WTC11 (cell line): ENCODE results near the gene TMEM254. TPM values are rescaled to one million over a fixed set of nuclear protein-coding genes. Genes with fewer than 3 reads are reported as not detected.

Experiments
- ATAC-seq: fragments of 200-7000 bp; cut with Tn5 transposase; 2 replicates; pipeline ENCODE4 v1.10.0; 2021; ENCODE audit warnings: mild to moderate bottlenecking, moderate library complexity
- CTCF ChIA-PET: fragments of 300-600 bp; sonication (Branson Sonifier 250); formaldehyde crosslinking; loops from one replicate; lab custom pipeline; 2021; ENCODE audit warnings: antibody characterized with exemption; lab: Charles Lee
- POLR2A ChIA-PET: fragments of 350-600 bp; sonication (Branson Sonifier 250); formaldehyde crosslinking; loops from one replicate; lab custom pipeline; 2021; ENCODE audit warnings: antibody characterized with exemption; lab: Charles Lee
- DNase-seq: peaks from one replicate; pipeline ENCODE4 v3.0.0; 2021; ENCODE audit warnings: low spot score
- H3K27ac Mint-ChIP-seq: 2 replicates; pipeline ENCODE4 v1.8.0; 2021; ENCODE audit warnings: mixed read lengths
- H3K27me3 Mint-ChIP-seq: 2 replicates; pipeline ENCODE4 v1.8.0; 2021; ENCODE audit warnings: low read depth, mild to moderate bottlenecking, moderate library complexity, mixed read lengths
- H3K36me3 Mint-ChIP-seq: 2 replicates; pipeline ENCODE4 v1.8.0; 2021; ENCODE audit warnings: mixed read lengths
- H3K4me1 Mint-ChIP-seq: 2 replicates; pipeline ENCODE4 v1.8.0; 2022; ENCODE audit warnings: mixed read lengths
- H3K4me3 Mint-ChIP-seq: 2 replicates; pipeline ENCODE4 v1.8.0; 2021; ENCODE audit warnings: mild to moderate bottlenecking, moderate library complexity, mixed read lengths
- H3K9me3 Mint-ChIP-seq: 2 replicates; pipeline ENCODE4 v1.8.0; 2021; ENCODE audit warnings: mixed read lengths
- CBFB ChIP-seq: sonication (generic); formaldehyde crosslinking; IDR thresholded peaks from 2 replicates; pipeline ENCODE4 v1.8.1; 2022; ENCODE audit warnings: mild to moderate bottlenecking, low read depth, missing genetic modification reagents
- GRHL2 ChIP-seq: fragments of 250-450 bp; sonication (Bioruptor Pico); IDR thresholded peaks from 2 replicates; pipeline ENCODE4 v1.8.0; 2022; ENCODE audit warnings: mild to moderate bottlenecking, moderate library complexity; ENCODE audit not compliant: insufficient replicate concordance, severe bottlenecking
- IRF2 ChIP-seq: sonication (generic); formaldehyde crosslinking; IDR thresholded peaks from 2 replicates; pipeline ENCODE4 v1.8.0; 2022; ENCODE audit warnings: low read depth, missing genetic modification reagents, borderline replicate concordance
- JUN ChIP-seq: sonication (generic); formaldehyde crosslinking; IDR thresholded peaks from 2 replicates; pipeline ENCODE4 v1.8.0; 2023; ENCODE audit warnings: mild to moderate bottlenecking, missing genetic modification reagents
- KAT7 ChIP-seq: sonication (generic); formaldehyde crosslinking; IDR thresholded peaks from 2 replicates; pipeline ENCODE4 v1.8.1; 2023; ENCODE audit warnings: missing genetic modification reagents, mild to moderate bottlenecking, borderline replicate concordance
- NFYB ChIP-seq: sonication (generic); formaldehyde crosslinking; conservative IDR thresholded peaks from 2 replicates; pipeline ENCODE4 v1.8.0; 2022; ENCODE audit warnings: low read depth, missing genetic modification reagents
- OVOL2 ChIP-seq: fragments of 250-450 bp; sonication (Bioruptor Pico); IDR thresholded peaks from 2 replicates; pipeline ENCODE4 v1.9.0; 2021; ENCODE audit warnings: mild to moderate bottlenecking, borderline replicate concordance
- PRRX2 ChIP-seq: fragments of 250-450 bp; sonication (Bioruptor Pico); IDR thresholded peaks from 2 replicates; pipeline ENCODE4 v1.8.0; 2021; ENCODE audit warnings: mild to moderate bottlenecking
- RELA ChIP-seq: sonication (generic); formaldehyde crosslinking; IDR thresholded peaks from 2 replicates; pipeline ENCODE4 v1.8.1; 2022; ENCODE audit warnings: missing genetic modification reagents, mild to moderate bottlenecking, borderline replicate concordance
- SMAD3 ChIP-seq: sonication (generic); formaldehyde crosslinking; IDR thresholded peaks from 2 replicates; pipeline ENCODE4 v1.8.0; 2022; ENCODE audit warnings: missing genetic modification reagents, mild to moderate bottlenecking, borderline replicate concordance
- SP1 ChIP-seq: sonication (generic); formaldehyde crosslinking; conservative IDR thresholded peaks from 2 replicates; pipeline ENCODE4 v1.8.1; 2022; ENCODE audit warnings: missing genetic modification reagents
- ZNF219 ChIP-seq: sonication (generic); formaldehyde crosslinking; IDR thresholded peaks from 2 replicates; pipeline ENCODE4 v1.8.0; 2023; ENCODE audit warnings: missing genetic modification reagents, mild to moderate bottlenecking, borderline replicate concordance
- ZNF317 ChIP-seq: sonication (generic); formaldehyde crosslinking; IDR thresholded peaks from 2 replicates; pipeline ENCODE4 v1.8.1; 2023; ENCODE audit warnings: low read depth, mild to moderate bottlenecking, moderate library complexity, missing genetic modification reagents, borderline replicate concordance
- total RNA-seq: library from RNA; stranded (reverse); gene quantifications from 3 replicates; pipeline ENCODE4 v1.2.3, GENCODE V29; 2021
- TF ChIP-seq, protein P1 (sequence below): sonication (generic); formaldehyde crosslinking; IDR thresholded peaks from 2 replicates; pipeline ENCODE4 v1.8.1; 2023; ENCODE audit warnings: mild to moderate bottlenecking, missing genetic modification reagents
- TF ChIP-seq, protein P2 (sequence below): sonication (generic); formaldehyde crosslinking; IDR thresholded peaks from 2 replicates; pipeline ENCODE4 v1.8.0; 2023; ENCODE audit warnings: mild to moderate bottlenecking, missing genetic modification reagents
- TF ChIP-seq, protein P3 (sequence below): sonication (generic); formaldehyde crosslinking; IDR thresholded peaks from 2 replicates; pipeline ENCODE4 v1.8.1; 2023; ENCODE audit warnings: mild to moderate bottlenecking, moderate library complexity, missing genetic modification reagents
- TF ChIP-seq, protein P4 (sequence below): sonication (generic); formaldehyde crosslinking; IDR thresholded peaks from 2 replicates; pipeline ENCODE4 v1.8.1; 2022; ENCODE audit warnings: missing genetic modification reagents, borderline replicate concordance
- TF ChIP-seq, protein P5 (sequence below): sonication (generic); formaldehyde crosslinking; conservative IDR thresholded peaks from 2 replicates; pipeline ENCODE4 v1.8.1; 2022; ENCODE audit warnings: mild to moderate bottlenecking, missing genetic modification reagents
- TF ChIP-seq, protein P6 (sequence below): fragments of 200-600 bp; IDR thresholded peaks from 2 replicates; pipeline ENCODE4 v1.8.0; 2022; ENCODE audit warnings: antibody characterized with exemption
- TF ChIP-seq, protein P7 (sequence below): sonication (generic); formaldehyde crosslinking; IDR thresholded peaks from 2 replicates; pipeline ENCODE4 v1.8.1; 2023; ENCODE audit warnings: mild to moderate bottlenecking, missing genetic modification reagents, moderate library complexity

The TMEM254 gene
- total RNA-seq, 1 experiment from 2014 or later = 18.5 TPM

DNA sequence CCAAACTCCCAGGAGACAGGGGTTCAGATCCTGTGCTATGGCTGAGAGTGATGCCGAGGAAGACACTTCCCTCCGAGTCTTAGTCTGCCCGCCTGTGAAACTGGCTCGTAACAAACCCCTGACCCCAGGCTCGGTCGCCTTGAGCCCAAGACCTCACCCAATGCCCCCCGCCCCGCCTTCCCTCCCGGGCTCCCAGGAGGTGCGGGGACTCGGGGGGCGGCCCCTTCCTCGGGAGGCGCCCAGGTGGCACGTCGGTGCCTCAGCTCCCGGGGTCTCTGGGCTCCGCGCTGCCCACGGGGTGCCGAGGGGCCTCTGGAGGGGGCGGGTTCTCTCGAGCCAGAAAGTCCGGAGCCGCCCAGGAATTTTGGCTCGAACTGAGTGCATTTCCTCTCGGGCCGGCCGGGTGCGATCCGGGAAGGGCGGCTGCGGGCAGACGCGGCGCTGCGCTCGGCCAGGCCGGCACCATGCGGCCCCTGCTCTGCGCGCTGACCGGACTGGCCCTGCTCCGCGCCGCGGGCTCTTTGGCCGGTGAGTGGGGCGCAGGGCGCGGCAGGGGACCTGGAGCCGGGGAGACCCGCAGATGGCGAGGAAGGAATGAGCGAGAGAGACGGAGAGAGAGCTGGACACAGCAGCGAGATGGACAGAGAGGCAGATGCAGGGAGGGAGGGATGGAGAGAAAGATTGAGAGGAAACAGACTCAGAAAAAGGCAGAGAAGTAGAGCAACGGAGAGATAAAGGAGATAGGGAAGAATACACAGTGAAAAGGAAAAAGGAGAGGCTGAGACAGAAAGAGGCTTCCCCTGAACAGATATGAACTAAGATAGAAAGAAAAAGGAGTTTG is 54.1 kb downstream of the TMEM254 start, which contains the start of gene PLAC9:
TSS of gene PLAC9 (plus strand) at position 432 of the 841 bp plus-strand sequence. CDS start at position 465, 33 bp downstream.
- no peaks in the 10 kb centered on the region for H3K36me3 Mint-ChIP-seq
- H3K27ac Mint-ChIP-seq = no peak within 1 kb of the TSS
- H3K9me3 Mint-ChIP-seq = no peaks in the 10 kb centered on the region
- H3K27me3 Mint-ChIP-seq = peaks cover 31% of the 10 kb centered on the region
- DNase-seq (peak; percentile 63), ATAC-seq (peak; percentile 73)
- ChIA-PET POLR2A (no interaction called here), CTCF (interaction anchor here (0.9 to 4.8 kb wide), 9 partner anchors 9 to 153 kb away, joined by 3 to 31 read pairs (median 6); no protein-coding TSS in a partner anchor)
- H3K4me3 Mint-ChIP-seq = peak within 1 kb of the TSS; percentile 74
- peaks cover 21% of the 10 kb centered on the region for H3K4me1 Mint-ChIP-seq
- TF ChIP-seq SMAD3 (CRISPR knock-in tag) (no peak), RELA (CRISPR knock-in tag) (no peak), KAT7 (CRISPR knock-in tag) (peak; percentile 75; the same call in 1 of the 2 replicates), ZNF219 (CRISPR knock-in tag) (no peak), CBFB (no peak), NFYB (no peak), ZNF317 (no peak), GRHL2 (no peak), OVOL2 (CRISPR knock-in tag) (no peak), SP1 (CRISPR knock-in tag) (peak; percentile 29; the same call in 1 of the 2 replicates), IRF2 (CRISPR knock-in tag) (no peak)
- TF ChIP-seq, protein P1, sequence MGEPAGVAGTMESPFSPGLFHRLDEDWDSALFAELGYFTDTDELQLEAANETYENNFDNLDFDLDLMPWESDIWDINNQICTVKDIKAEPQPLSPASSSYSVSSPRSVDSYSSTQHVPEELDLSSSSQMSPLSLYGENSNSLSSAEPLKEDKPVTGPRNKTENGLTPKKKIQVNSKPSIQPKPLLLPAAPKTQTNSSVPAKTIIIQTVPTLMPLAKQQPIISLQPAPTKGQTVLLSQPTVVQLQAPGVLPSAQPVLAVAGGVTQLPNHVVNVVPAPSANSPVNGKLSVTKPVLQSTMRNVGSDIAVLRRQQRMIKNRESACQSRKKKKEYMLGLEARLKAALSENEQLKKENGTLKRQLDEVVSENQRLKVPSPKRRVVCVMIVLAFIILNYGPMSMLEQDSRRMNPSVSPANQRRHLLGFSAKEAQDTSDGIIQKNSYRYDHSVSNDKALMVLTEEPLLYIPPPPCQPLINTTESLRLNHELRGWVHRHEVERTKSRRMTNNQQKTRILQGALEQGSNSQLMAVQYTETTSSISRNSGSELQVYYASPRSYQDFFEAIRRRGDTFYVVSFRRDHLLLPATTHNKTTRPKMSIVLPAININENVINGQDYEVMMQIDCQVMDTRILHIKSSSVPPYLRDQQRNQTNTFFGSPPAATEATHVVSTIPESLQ (CRISPR knock-in tag) = no peak
- TF ChIP-seq, protein P2, sequence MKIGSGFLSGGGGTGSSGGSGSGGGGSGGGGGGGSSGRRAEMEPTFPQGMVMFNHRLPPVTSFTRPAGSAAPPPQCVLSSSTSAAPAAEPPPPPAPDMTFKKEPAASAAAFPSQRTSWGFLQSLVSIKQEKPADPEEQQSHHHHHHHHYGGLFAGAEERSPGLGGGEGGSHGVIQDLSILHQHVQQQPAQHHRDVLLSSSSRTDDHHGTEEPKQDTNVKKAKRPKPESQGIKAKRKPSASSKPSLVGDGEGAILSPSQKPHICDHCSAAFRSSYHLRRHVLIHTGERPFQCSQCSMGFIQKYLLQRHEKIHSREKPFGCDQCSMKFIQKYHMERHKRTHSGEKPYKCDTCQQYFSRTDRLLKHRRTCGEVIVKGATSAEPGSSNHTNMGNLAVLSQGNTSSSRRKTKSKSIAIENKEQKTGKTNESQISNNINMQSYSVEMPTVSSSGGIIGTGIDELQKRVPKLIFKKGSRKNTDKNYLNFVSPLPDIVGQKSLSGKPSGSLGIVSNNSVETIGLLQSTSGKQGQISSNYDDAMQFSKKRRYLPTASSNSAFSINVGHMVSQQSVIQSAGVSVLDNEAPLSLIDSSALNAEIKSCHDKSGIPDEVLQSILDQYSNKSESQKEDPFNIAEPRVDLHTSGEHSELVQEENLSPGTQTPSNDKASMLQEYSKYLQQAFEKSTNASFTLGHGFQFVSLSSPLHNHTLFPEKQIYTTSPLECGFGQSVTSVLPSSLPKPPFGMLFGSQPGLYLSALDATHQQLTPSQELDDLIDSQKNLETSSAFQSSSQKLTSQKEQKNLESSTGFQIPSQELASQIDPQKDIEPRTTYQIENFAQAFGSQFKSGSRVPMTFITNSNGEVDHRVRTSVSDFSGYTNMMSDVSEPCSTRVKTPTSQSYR (CRISPR knock-in tag) = no peak
- TF ChIP-seq, protein P3, sequence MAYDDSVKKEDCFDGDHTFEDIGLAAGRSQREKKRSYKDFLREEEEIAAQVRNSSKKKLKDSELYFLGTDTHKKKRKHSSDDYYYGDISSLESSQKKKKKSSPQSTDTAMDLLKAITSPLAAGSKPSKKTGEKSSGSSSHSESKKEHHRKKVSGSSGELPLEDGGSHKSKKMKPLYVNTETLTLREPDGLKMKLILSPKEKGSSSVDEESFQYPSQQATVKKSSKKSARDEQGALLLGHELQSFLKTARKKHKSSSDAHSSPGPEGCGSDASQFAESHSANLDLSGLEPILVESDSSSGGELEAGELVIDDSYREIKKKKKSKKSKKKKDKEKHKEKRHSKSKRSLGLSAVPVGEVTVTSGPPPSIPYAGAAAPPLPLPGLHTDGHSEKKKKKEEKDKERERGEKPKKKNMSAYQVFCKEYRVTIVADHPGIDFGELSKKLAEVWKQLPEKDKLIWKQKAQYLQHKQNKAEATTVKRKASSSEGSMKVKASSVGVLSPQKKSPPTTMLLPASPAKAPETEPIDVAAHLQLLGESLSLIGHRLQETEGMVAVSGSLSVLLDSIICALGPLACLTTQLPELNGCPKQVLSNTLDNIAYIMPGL (CRISPR knock-in tag) = peak; percentile 76
- TF ChIP-seq, protein P4, sequence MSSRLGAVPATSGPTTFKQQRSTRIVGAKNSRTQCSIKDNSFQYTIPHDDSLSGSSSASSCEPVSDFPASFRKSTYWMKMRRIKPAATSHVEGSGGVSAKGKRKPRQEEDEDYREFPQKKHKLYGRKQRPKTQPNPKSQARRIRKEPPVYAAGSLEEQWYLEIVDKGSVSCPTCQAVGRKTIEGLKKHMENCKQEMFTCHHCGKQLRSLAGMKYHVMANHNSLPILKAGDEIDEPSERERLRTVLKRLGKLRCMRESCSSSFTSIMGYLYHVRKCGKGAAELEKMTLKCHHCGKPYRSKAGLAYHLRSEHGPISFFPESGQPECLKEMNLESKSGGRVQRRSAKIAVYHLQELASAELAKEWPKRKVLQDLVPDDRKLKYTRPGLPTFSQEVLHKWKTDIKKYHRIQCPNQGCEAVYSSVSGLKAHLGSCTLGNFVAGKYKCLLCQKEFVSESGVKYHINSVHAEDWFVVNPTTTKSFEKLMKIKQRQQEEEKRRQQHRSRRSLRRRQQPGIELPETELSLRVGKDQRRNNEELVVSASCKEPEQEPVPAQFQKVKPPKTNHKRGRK = 0 out of 2 replicates have a peak, but pooled peaks have one; percentile 34

DNA sequence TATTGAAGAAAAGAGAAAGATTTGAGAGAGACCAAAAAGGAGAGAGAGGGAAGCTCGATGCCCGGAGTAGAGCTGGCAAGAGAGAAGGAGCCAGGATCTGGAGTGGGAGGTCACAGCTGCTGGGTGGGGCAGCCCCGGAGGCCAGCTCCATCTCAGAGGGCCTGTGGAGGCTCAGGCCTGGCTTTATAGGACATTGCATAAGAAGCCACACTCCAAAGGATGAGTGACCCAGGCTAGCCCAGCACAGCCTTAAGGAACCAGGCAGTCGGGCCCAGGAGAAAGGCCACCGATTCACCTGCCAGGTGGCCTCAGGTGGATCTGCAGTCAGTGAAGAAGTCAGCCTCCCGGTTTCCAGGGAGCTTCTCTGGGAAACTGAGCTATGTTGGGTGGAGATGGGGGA is 54.7 kb downstream of the TMEM254 start:
- H3K27me3 Mint-ChIP-seq = peaks cover 31% of the 10 kb centered on the region
- ChIA-PET POLR2A (no interaction called here), CTCF (interaction anchor here (0.8 to 4.8 kb wide), 7 partner anchors 9 to 127 kb away, joined by 3 to 31 read pairs (median 8); no protein-coding TSS in a partner anchor)
- no peaks in the 10 kb centered on the region for H3K9me3 Mint-ChIP-seq
- H3K4me1 Mint-ChIP-seq = peaks cover 25% of the 10 kb centered on the region
- H3K27ac Mint-ChIP-seq = no peak overlapping the region
- DNase-seq = no peak
- no peak; the same call in 1 of the 2 replicates for ATAC-seq
- H3K36me3 Mint-ChIP-seq = no peaks in the 10 kb centered on the region
- H3K4me3 Mint-ChIP-seq = peak overlapping the region; percentile 74
- TF ChIP-seq, protein P5, sequence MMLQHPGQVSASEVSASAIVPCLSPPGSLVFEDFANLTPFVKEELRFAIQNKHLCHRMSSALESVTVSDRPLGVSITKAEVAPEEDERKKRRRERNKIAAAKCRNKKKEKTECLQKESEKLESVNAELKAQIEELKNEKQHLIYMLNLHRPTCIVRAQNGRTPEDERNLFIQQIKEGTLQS (CRISPR knock-in tag) = no peak
- TF ChIP-seq JUN (CRISPR knock-in tag) = no peak
- TF ChIP-seq, protein P1 (CRISPR knock-in tag) = no peak
- no peak for TF ChIP-seq PRRX2 (CRISPR knock-in tag)
- TF ChIP-seq, protein P6, sequence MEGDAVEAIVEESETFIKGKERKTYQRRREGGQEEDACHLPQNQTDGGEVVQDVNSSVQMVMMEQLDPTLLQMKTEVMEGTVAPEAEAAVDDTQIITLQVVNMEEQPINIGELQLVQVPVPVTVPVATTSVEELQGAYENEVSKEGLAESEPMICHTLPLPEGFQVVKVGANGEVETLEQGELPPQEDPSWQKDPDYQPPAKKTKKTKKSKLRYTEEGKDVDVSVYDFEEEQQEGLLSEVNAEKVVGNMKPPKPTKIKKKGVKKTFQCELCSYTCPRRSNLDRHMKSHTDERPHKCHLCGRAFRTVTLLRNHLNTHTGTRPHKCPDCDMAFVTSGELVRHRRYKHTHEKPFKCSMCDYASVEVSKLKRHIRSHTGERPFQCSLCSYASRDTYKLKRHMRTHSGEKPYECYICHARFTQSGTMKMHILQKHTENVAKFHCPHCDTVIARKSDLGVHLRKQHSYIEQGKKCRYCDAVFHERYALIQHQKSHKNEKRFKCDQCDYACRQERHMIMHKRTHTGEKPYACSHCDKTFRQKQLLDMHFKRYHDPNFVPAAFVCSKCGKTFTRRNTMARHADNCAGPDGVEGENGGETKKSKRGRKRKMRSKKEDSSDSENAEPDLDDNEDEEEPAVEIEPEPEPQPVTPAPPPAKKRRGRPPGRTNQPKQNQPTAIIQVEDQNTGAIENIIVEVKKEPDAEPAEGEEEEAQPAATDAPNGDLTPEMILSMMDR = no peak
- TF ChIP-seq, protein P7, sequence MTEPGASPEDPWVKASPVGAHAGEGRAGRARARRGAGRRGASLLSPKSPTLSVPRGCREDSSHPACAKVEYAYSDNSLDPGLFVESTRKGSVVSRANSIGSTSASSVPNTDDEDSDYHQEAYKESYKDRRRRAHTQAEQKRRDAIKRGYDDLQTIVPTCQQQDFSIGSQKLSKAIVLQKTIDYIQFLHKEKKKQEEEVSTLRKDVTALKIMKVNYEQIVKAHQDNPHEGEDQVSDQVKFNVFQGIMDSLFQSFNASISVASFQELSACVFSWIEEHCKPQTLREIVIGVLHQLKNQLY = no peak
